Gastrocnemius medialis (tissue), 4 donors: Measurements from ENCODE around the gene TMEM191C. TPM values are rescaled to one million over a fixed set of nuclear protein-coding genes. Genes with fewer than 3 reads are reported as not detected.
"Not testable (repeated sequence)": the region's sequence is repeated elsewhere in the genome, so short reads cannot be mapped to it uniquely, and the experiment has no call there.

ENCODE experiments used
- ATAC-seq, 2 donors: fragments of 150-250 bp; one replicate each; pipeline ENCODE4 v1.9.1; 2016
- DNase-seq, 2 donors: peaks; one replicate each; pipeline ENCODE4 v3.0.0-alpha.2; 2019
- H3K27ac ChIP-seq, 4 donors: fragments of 200-600 bp; sonication (generic); 1 replicate in 1 of 4; 2 replicates in 3 of 4; pipeline ENCODE4 v1.5.1; 2016 to 2018; ENCODE audit warnings: mild to moderate bottlenecking in 2 of 4, moderate library complexity in 1 of 4
- H3K27me3 ChIP-seq, 3 donors: fragments of 200-600 bp; sonication (generic) in 2 of 3; 1 replicate in 1 of 3; 2 replicates in 2 of 3; pipeline versions ENCODE4 v1.5.1 to v1.6.0; 2016 to 2019; ENCODE audit warnings: mild to moderate bottlenecking in 1 of 3, moderate library complexity in 1 of 3
- H3K36me3 ChIP-seq, 2 donors: fragments of 200-600 bp; sonication (generic) in 1 of 2; one replicate each; pipeline ENCODE4 v1.5.1; 2017 to 2018
- H3K4me1 ChIP-seq, 2 donors: fragments of 200-600 bp; sonication (generic) in 1 of 2; one replicate each; pipeline ENCODE4 v1.5.1; 2016 to 2017; ENCODE audit warnings: mild to moderate bottlenecking in 2 of 2
- H3K4me3 ChIP-seq, 4 donors: fragments of 200-600 bp; sonication (generic) in 3 of 4; 1 replicate in 1 of 4; 2 replicates in 3 of 4; pipeline ENCODE4 v1.5.1; 2016 to 2019; ENCODE audit warnings: mild to moderate bottlenecking in 2 of 4
- H3K9me3 ChIP-seq, 3 donors: fragments of 200-600 bp; sonication (generic) in 2 of 3; 1 replicate in 1 of 3; 2 replicates in 2 of 3; pipeline ENCODE4 v1.5.1; 2016 to 2019
- in situ Hi-C, 4 donors: fragments of 200-750 bp; cut with MboI; loops; one replicate each; pipeline versions ENCODE4 v1.15.0 to v1.8.0; 2017; ENCODE audit warnings: low sequenced_read_pairs in 4 of 4
- intact Hi-C: fragments of 100-400 bp; cut with DNase I; formaldehyde crosslinking; loops from one replicate; pipeline ENCODE4 v1.15.1; 2023; ENCODE audit warnings: low total_unique reads
- total RNA-seq, 4 donors: library from RNA; depleted of rRNA; stranded (reverse); fragments of >200 nt; gene quantifications; one replicate each; pipeline versions ENCODE4 v1.1.0 to v1.2.3, GENCODE V29; 2016

Gene TMEM191C
- total RNA-seq, result under 1 TPM in 1 of 4 donors, not detected in 3; 0.16 TPM

DNA sequence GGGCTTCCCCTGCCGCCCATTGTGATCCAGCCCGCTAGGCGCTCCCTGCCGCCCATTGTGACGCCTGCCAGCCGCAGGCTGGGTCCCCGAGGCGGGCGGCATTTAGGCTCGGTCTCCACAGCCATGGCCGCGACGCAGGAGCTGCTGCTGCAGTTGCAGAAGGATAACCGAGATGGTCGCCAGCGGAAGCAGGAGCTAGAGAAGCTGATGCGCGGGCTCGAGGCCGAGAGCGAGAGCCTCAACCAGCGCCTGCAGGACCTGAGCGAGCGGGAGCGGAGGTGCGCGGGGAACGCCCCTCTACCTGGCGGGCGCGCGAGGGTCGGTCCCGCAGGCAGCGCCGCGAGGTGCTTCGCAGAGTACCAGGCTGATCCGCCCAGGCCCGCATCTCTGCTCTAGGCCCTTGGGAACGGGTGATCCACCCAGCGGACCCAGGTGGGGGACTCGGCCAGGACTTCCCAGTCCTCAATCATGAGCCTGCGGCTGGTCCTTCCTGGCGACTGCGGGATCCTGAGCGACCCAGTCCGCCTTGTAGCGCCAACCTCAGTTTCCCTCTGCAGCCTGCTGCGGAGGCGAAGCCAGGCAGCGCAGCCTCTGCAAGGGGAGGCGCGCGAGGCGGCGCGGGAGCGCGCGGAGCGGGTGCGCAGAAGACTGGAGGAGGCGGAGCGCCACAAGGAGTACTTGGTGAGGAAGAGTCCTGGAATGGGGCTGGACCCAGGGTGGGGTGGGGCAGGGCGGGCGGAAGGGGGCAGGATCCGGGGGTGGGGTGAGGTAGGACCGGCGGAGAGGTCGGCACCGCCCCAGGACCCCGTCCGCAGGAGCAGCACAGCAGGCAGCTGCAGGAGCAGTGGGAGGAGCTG lies at the start of gene TMEM191C:
TMEM191C (plus strand) TSS at position 51 of the 857 bp plus-strand sequence; CDS start at position 124, 73 bp downstream.
- in situ Hi-C loops, H3K9me3 ChIP-seq, intact Hi-C loops, H3K4me1 ChIP-seq, ATAC-seq, H3K27me3 ChIP-seq, H3K36me3 ChIP-seq, DNase-seq: not testable (repeated sequence)
- peak within 1 kb of the TSS; percentile 41 to 58 (median 44) for H3K4me3 ChIP-seq
- peak within 1 kb of the TSS in 1 of 4 donors; percentile 41 for H3K27ac ChIP-seq

DNA sequence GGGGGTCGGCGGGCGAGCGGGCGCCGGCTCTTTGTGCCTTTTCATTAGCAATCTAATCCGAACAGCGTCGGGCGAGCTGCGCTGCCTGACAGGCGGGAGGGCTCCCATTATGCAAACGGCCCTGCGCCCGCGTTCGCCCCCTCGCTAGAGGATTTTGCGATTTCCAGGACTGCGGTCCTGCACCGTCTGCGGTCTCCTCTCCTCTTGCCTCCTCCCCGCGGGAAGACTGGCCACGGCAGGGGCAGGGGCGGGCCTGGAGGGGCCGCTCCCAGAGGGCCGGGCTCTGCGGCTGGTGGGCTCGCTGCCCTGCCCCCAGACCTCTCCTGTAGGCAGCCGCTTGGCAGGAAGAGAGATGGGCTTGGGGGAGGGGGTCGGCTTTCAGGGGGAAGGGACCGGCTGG lies 49.3 kb upstream of the TMEM191C start:
- in situ Hi-C loops, H3K36me3 ChIP-seq, H3K27me3 ChIP-seq, H3K27ac ChIP-seq, H3K4me1 ChIP-seq, intact Hi-C loops, H3K9me3 ChIP-seq: not testable (repeated sequence)
- ATAC-seq (peak; percentile 40 to 68), DNase-seq (peak in 1 of 2 donors; percentile 11)
- H3K4me3 ChIP-seq, result peak overlapping the region in 3 of 4 donors; percentile 40 to 58 (median 51)

DNA sequence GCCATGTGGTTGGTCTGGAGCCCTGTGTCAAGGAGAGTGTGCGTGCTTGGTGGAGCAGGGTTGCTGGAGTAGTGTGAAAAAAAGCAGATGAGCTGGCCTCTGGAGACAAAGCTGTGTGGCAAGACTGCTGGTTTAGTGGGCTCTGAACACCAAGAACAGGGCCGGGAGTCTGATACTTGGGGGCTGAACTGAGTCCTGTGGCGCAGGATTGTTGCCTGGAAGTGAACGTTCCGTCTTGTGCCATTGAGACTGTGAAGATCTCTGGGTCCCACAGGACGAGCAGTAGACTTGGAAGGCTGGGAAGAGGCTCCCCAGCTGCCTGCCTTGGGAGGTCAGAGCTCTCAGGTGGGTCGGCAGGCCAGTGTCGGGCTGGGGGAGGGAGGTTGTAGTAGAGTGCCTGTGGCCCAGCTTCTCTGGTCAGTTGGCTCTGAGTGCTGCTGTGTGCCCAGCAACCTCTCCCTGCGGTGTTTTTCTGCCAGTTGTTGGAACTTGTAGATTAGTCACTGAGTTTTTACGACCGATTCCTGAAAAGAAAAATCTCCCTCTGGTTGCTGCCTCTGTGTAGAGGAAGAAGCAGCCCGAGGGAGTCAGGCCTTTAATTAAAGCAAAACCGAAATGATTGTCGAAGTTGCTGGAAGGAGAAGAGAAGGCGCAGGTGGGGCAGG lies 48.1 kb upstream of the TMEM191C start:
- in situ Hi-C loops, H3K4me1 ChIP-seq, H3K27ac ChIP-seq, DNase-seq, intact Hi-C loops, H3K9me3 ChIP-seq, H3K36me3 ChIP-seq, H3K27me3 ChIP-seq, H3K4me3 ChIP-seq, ATAC-seq: not testable (repeated sequence)

DNA sequence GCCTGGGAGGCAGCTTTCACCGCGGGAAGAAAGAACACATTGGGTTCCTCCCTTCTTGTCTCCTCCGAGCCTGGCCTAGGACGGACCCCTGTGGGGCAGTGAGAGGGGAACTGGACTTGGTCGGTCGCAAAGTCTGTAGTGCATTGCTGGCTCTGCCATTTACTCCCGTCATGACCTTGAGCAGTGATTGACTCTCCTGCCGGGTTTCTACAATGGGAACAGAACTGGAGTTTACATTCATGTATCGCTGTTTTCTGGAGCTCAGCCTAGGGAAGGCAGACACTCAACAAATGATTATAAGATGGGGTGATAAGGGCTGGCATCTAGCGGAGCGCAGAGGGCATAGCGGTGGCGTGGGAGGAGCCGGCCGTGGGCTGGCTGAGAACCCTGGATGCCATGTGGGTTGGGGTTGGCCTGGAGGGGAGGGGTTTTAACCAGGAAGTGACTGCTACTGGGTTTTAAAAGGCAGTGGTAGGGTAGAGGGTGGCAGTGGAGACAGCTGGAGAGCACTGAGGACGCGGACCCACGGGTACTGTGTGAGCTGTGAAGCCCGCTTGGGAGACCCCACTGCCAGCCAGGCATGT lies 46.9 kb upstream of the TMEM191C start:
- H3K4me3 ChIP-seq, H3K9me3 ChIP-seq, H3K27ac ChIP-seq, H3K36me3 ChIP-seq, H3K27me3 ChIP-seq, intact Hi-C loops, in situ Hi-C loops, H3K4me1 ChIP-seq, ATAC-seq, DNase-seq: not testable (repeated sequence)

DNA sequence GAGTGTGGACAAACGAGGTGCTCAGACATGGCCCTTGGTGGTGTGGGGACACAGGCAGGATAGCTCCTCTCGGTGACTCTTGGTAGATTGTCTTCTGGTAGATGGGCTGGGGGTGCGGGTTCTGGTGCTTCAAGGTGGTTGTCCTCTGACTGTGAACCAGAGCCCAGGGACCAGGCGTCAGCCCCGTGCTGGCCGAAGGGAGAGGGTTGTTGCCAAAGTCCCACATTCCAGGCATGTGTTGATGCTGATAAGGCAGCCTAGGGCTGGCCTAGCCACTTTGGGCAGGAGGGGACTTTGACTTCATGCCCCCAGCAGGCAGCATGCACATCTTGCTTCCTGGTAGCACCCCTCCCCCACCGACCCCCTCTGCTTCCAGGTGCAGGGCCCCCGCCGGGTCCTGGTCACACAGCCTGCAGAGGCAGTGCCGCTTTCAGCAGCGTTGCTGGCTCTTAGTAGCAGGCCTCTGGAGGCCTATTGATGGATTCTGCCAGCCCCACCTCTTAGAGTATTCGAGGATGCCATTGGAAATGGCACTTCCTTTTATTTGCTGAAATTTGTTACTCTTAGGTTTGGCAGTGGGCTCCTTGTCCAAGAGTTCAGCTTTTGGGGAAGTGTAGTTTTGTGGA lies 43.0 kb upstream of the TMEM191C start:
- ATAC-seq, H3K4me3 ChIP-seq, H3K27ac ChIP-seq, in situ Hi-C loops, H3K4me1 ChIP-seq, H3K9me3 ChIP-seq, H3K27me3 ChIP-seq, intact Hi-C loops, DNase-seq, H3K36me3 ChIP-seq: not testable (repeated sequence)

DNA sequence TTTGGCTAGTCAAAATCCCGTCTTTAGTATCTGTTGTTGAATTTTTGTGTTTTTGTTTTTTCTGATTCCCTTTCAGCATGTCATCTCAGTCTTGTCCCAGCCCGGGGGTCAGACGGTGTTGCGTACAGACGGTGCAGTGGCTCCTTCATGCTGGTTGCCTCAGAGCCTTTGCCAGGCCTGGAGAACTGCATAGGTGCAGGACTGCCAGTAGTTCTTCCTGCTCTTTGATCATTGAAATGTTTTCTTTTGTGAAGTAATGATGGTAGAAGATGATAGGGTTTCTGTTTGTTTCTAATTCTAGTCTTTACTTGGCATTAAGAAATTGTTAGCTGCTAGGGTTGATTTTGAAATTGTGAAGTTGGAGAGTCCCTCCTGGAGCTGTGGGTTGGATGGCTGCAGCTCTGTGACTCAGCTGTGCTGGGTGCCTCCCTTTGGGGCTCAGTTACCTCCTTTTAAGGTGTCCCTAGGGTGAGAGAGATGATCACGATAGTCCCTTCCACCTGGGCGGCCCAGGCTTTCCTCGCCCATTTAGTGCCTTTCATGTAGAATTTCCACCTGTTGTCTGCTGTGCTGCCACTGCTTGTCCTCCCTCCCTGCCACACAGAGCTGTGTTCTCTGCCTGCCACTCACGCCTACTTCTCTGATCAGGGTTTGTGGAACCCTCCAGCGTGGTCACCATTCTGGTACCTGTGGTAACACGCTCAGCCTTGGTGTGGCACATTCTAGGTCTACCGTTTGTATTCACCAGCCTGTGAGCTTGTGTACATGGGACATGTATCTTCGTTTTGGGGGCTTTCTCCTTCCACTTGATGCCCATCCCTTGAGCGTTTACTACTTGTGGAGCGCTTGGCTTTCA lies 32.6 kb upstream of the TMEM191C start:
- ATAC-seq, H3K9me3 ChIP-seq, H3K4me3 ChIP-seq, H3K4me1 ChIP-seq, H3K27ac ChIP-seq, DNase-seq, H3K36me3 ChIP-seq, in situ Hi-C loops, H3K27me3 ChIP-seq, intact Hi-C loops: not testable (repeated sequence)

DNA sequence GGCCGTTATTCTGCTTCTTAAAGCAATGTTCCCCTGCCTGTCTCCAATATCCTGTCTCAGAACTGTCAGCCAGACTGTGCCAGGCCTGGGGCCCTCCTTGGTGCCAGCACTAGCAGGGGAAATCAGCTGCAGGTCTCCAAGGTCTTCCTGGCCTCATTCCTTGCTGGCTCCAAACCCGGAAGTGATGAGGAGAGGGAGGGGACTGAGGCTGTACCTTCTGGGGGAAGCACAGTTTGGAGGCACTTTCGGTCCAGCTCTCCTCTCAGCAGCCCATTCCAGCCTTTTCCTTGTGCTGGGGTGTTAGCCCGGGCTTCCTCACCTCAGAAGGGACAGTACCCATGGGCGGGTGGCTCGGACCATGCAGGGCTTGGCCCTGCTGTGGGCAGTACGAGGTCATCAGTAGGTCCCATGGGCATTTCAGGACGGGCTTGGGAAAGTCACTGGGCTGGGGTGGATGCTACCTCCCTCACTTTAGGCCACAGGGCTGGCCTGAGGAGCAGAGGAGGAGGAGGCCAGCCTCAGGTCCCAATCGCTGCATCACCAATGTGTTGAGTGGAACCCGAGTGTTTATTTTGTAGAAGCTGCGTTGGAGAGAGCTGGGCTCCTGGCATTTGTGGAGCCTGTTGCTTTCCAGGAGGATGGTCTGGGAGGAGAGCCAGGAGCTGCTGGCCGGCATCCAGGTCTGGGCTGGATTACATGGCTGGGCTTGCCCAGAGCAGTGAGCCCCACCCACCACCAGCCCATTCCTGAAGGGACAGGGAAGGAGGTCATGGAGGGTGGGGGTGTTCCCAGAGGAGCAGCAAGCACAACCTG lies 31.0 kb upstream of the TMEM191C start:
- H3K27me3 ChIP-seq, H3K4me3 ChIP-seq, DNase-seq, H3K36me3 ChIP-seq, H3K4me1 ChIP-seq, intact Hi-C loops, H3K9me3 ChIP-seq, in situ Hi-C loops: not testable (repeated sequence)
- H3K27ac ChIP-seq, result peak overlapping the region in 1 of 4 donors; percentile 36
- peak; percentile 66 to 83 for ATAC-seq

DNA sequence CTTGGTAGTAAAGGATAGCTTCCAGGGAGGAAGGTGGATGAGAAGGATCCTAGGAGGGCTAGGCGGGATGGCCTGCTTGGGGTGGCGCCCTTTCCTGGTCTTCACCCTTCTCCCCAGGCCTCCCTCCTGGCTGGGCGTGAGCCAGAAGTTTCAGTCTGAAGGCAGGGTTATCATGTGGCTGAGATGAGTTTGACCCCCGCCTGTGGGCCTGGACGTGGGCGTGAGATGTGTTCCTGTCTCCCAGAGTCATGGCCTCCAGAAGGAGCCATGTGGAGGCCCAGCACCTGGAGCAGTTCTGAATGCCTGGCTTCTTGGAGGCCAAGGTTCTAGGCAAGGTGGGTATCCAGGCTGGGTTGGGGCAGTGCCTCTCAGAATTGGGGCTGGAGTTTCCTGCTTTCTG lies 29.2 kb upstream of the TMEM191C start:
- H3K4me1 ChIP-seq, H3K9me3 ChIP-seq, H3K4me3 ChIP-seq, H3K27ac ChIP-seq, ATAC-seq, H3K36me3 ChIP-seq, in situ Hi-C loops, intact Hi-C loops, H3K27me3 ChIP-seq, DNase-seq: not testable (repeated sequence)

DNA sequence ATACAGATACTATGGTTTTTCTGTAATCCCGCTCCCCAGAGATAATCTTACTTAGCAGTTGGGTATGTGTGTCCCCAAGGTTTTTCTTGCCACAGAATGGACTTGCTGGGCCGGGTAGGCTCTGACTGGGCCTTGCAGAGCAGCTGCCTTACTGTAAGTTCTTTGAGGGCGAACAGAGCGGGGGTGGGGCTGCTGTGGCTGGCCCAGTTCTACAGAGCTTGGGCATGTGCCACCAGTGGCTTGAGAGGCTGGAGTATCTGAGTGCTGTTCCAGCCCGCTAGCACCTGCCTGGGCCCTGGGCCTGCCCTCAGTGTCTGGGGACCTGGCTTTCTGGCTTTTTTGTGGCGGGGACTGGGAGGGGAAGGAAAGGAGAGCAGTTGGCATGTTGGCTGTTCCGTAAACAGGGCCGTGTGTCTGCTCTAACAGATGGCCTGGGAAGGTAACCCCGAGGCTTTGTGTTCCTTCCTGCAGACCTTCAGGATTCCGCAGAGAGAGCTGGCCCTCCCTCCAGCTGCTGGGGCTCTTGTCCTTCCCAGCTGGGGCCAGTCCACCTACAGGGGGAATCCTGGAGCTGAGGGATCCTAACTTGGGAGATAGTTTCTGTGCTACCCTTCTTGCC lies 27.1 kb upstream of the TMEM191C start:
- H3K4me1 ChIP-seq, intact Hi-C loops, H3K9me3 ChIP-seq, H3K27me3 ChIP-seq, H3K36me3 ChIP-seq, H3K27ac ChIP-seq, in situ Hi-C loops, H3K4me3 ChIP-seq, DNase-seq: not testable (repeated sequence)
- ATAC-seq, result peak; percentile 60 to 64

GRCh38 chr22:21440676-21441075 lies 26.5 kb upstream of the TMEM191C start:
- H3K27me3 ChIP-seq, H3K36me3 ChIP-seq, DNase-seq, H3K27ac ChIP-seq, H3K4me3 ChIP-seq, intact Hi-C loops, in situ Hi-C loops, H3K4me1 ChIP-seq, H3K9me3 ChIP-seq: not testable (repeated sequence)
- peak; percentile 37 to 54 for ATAC-seq
